Retinal pigment epithelial cell (primary cell): ENCODE measurements around the gene SUPT5H.

ENCODE experiments used
- DNase-seq: peaks from one replicate; pipeline ENCODE4 v3.0.0-alpha.2; 2010; ENCODE audit warnings: low read depth
- H3K4me3 ChIP-seq: 2 replicates; pipeline ENCODE4 v1.5.1; 2011; ENCODE audit warnings: mild to moderate bottlenecking, low read length, control low read depth, moderate library complexity
- CTCF ChIP-seq: conservative IDR thresholded peaks from 2 replicates; pipeline ENCODE4 v1.5.1; 2011; ENCODE audit warnings: low read depth, low read length, control low read depth, inconsistent platforms

Gene SUPT5H

GRCh38 chr19:39509233-39509632, 63.9 kb downstream of the SUPT5H start:
- no peak for DNase-seq
- no peak for TF ChIP-seq CTCF
- no peak overlapping the region for H3K4me3 ChIP-seq

GRCh38 chr19:39512988-39513387, 67.6 kb downstream of the SUPT5H start:
- DNase-seq, result no peak
- no peak for TF ChIP-seq CTCF
- H3K4me3 ChIP-seq, result no peak overlapping the region

GRCh38 chr19:39514840-39515550, 69.6 kb downstream of the SUPT5H start, which contains the start of gene SELENOV:
SELENOV (plus strand) TSS chr19:39515139; CDS start chr19:39515213, 74 bp downstream.
- peak within 1 kb of the TSS; percentile 17 for H3K4me3 ChIP-seq
- DNase-seq, result no peak
- TF ChIP-seq CTCF, result no peak

- no peak for TF ChIP-seq CTCF
- DNase-seq, result no peak
- peak overlapping the region; percentile 17 for H3K4me3 ChIP-seq
These were observed 70.3 kb downstream of the SUPT5H start for GRCh38 chr19:39515551-39516191.

- DNase-seq, result no peak
- TF ChIP-seq CTCF, result no peak
- H3K4me3 ChIP-seq, result no peak overlapping the region
These were observed 70.9 kb downstream of the SUPT5H start for GRCh38 chr19:39516270-39516669.

- no peak overlapping the region for H3K4me3 ChIP-seq
- DNase-seq, result no peak
- TF ChIP-seq CTCF, result no peak
These were observed 72.0 kb downstream of the SUPT5H start for GRCh38 chr19:39517432-39517831.

- no peak for TF ChIP-seq CTCF
- no peak overlapping the region for H3K4me3 ChIP-seq
- no peak for DNase-seq
These were observed 73.1 kb downstream of the SUPT5H start for GRCh38 chr19:39518458-39518857.
